Prostate gland (tissue), 2 donors: Measurements from ENCODE around the gene SPSB2. TPM values are rescaled to one million over a fixed set of nuclear protein-coding genes. Genes with fewer than 3 reads are reported as not detected.
A peak's percentile ranks its signal among the peaks of the same experiment; 100 is the strongest.

ENCODE experiments used
- DNase-seq: peaks from one replicate; pipeline ENCODE4 v3.0.0-alpha.2; 2019; ENCODE audit warnings: low spot score
- H3K27ac ChIP-seq, 2 donors: fragments of 200-600 bp; sonication (generic); 2 replicates each; pipeline ENCODE4 v1.5.1; 2017 to 2019
- H3K27me3 ChIP-seq: fragments of 200-600 bp; sonication (generic); replicated peaks from 2 replicates; pipeline ENCODE4 v1.5.1; 2019; ENCODE audit not compliant: insufficient read depth
- H3K36me3 ChIP-seq, 2 donors: fragments of 200-600 bp; sonication (generic); 1 replicate in 1 of 2; 2 replicates in 1 of 2; pipeline versions ENCODE4 v1.5.1 to v1.8.1; 2017 to 2019
- H3K4me1 ChIP-seq: fragments of 200-600 bp; sonication (generic); replicated peaks from 2 replicates; pipeline ENCODE4 v1.5.1; 2019
- H3K4me3 ChIP-seq, 2 donors: fragments of 200-600 bp; sonication (generic); 2 replicates each; pipeline ENCODE4 v1.5.1; 2017 to 2019
- H3K9me3 ChIP-seq: fragments of 200-600 bp; sonication (generic); 2 replicates; pipeline ENCODE4 v1.5.1; 2017
- POLR2A ChIP-seq: fragments of 450-650 bp; IDR thresholded peaks from one replicate; pipeline ENCODE4 v1.6.1; 2016; ENCODE audit warnings: antibody characterized with exemption, mild to moderate bottlenecking
- POLR2AphosphoS5 ChIP-seq: sonication (generic); formaldehyde crosslinking; IDR thresholded peaks from one replicate; pipeline ENCODE4 v1.6.1; 2017; ENCODE audit warnings: antibody characterized with exemption
- WGBS: methylation state at CpG from one replicate; pipeline ENCODE4 v1.1.5; 2018; 5-methylcytosine and 5-hydroxymethylcytosine counted together
- intact Hi-C: fragments of 100-400 bp; cut with DNase I; formaldehyde crosslinking; loops from one replicate; pipeline ENCODE4 v1.14.2; 2022
- total RNA-seq, 2 donors: library from RNA; depleted of rRNA; stranded (reverse); fragments of >200 nt; gene quantifications; one replicate each; pipeline ENCODE4 v1.1.0, GENCODE V29; 2016
- TF ChIP-seq, protein P1 (sequence below), 4 experiments: fragments of 200-600 bp in 2 of 4; fragments of 450-650 bp in 2 of 4; sonication (generic) in 2 of 4; IDR thresholded peaks; 1 replicate in 3 of 4; 2 replicates in 1 of 4; pipeline ENCODE4 v1.5.1; 2016 to 2019; ENCODE audit warnings: antibody characterized with exemption in 4 of 4, mild to moderate bottlenecking in 2 of 4, moderate library complexity in 2 of 4

The SPSB2 gene
- total RNA-seq, 2 donors from 2014 or later, result 12.7 to 23.5 TPM

DNA sequence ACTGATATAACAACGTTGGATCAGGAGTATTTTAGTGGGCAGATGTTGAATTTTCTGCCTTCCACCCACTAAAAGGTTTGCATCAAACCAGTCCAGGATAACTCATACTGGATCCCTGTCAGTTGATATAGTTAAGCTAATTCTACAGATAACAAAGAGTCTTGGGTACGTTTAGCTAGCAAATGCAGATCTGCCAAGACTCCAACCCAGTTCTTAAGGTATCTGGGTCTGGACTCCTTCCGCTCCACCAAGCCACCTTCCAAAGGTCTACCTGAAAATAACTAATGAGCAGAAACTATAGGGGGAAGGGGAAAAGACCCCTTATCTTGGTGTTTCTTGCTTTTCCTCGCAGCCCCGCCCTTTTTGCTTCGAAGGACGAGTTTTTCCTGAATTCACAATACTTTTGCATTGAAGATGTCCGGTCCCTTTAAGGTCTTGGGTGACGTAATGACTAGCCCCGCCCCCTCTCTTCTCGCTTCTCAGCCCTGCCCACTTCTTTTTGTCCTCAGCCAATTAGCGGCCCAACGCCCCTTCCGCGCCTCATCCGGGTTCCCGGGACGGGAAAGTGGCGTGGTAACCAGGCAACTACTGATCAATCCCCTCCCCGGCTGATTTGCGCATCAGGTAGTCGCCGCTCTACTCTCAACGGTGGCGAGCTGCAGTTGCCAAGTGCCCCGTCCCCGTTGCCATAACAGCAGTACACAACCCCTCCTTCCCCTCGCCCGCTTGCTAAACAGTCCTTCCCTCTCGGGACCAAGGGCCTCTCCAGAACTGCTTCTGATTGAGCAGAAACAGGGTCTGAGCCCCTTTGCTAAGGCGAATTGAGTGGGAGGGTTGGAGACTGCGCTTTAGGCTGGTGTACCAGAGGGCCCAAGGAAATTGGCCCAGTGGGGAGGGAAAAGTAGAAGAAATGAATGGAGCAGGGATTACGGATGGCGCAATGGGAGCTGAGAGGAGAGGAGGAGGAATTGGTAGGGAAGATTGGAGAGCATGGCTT lies 31.5 kb upstream of the SPSB2 start, which contains the start of gene LRRC23:
LRRC23 (plus strand) TSS at position 543 of the 997 bp plus-strand sequence. CDS start 812 bp downstream, outside the sequence.
- H3K36me3 ChIP-seq, result no peaks in the 10 kb centered on the region
- H3K27ac ChIP-seq, result peak within 1 kb of the TSS; percentile 78 to 82
- H3K27me3 ChIP-seq, result no peaks in the 10 kb centered on the region
- peak; percentile 97 for DNase-seq
- no peaks in the 10 kb centered on the region for H3K4me1 ChIP-seq
- no peaks in the 10 kb centered on the region for H3K9me3 ChIP-seq
- WGBS, result 3% methylated on average over 34 of the region's 34 CpGs
- H3K4me3 ChIP-seq, result peak within 1 kb of the TSS; percentile 48 to 60
- intact Hi-C loops, result no loop called here
- peak; percentile 50 for TF ChIP-seq POLR2A
- TF ChIP-seq POLR2AphosphoS5, result peak; percentile 98
- TF ChIP-seq, protein P1, sequence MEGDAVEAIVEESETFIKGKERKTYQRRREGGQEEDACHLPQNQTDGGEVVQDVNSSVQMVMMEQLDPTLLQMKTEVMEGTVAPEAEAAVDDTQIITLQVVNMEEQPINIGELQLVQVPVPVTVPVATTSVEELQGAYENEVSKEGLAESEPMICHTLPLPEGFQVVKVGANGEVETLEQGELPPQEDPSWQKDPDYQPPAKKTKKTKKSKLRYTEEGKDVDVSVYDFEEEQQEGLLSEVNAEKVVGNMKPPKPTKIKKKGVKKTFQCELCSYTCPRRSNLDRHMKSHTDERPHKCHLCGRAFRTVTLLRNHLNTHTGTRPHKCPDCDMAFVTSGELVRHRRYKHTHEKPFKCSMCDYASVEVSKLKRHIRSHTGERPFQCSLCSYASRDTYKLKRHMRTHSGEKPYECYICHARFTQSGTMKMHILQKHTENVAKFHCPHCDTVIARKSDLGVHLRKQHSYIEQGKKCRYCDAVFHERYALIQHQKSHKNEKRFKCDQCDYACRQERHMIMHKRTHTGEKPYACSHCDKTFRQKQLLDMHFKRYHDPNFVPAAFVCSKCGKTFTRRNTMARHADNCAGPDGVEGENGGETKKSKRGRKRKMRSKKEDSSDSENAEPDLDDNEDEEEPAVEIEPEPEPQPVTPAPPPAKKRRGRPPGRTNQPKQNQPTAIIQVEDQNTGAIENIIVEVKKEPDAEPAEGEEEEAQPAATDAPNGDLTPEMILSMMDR (IDR thresholded peaks at IDR 0.05), result no peak

DNA sequence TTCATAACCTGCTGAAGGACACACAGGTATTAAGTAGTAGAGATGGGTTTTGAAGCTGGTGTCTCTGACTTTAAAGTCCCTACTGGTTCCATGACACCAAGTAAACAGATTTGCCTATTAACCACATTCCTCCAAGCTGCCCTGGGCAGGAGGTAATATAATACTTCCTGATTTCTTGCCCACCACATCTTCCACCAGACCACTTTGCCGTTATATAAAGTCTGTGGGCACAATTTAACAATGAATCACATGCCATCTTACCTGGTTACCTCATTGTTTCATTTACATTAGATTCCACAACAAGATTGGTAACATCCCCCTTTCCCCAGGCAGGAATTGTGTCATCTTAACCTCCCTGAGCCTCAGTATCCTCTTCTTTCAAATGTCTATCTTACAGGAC lies 30.6 kb upstream of the SPSB2 start:
- Histone ChIP-seq H3K36me3 (no peaks in the 10 kb centered on the region), H3K4me3 (no peak overlapping the region), H3K4me1 (no peaks in the 10 kb centered on the region), H3K27me3 (no peaks in the 10 kb centered on the region), H3K27ac (peak overlapping the region in 1 of 2 donors; percentile 78), H3K9me3 (no peaks in the 10 kb centered on the region)
- no peak for DNase-seq
- intact Hi-C loops, result no loop called here
- TF ChIP-seq POLR2AphosphoS5, result no peak
- TF ChIP-seq POLR2A, result no peak
- TF ChIP-seq, protein P1 (IDR thresholded peaks at IDR 0.05), result no peak
- 32% methylated on average over 1 of the region's 1 CpG for WGBS

DNA sequence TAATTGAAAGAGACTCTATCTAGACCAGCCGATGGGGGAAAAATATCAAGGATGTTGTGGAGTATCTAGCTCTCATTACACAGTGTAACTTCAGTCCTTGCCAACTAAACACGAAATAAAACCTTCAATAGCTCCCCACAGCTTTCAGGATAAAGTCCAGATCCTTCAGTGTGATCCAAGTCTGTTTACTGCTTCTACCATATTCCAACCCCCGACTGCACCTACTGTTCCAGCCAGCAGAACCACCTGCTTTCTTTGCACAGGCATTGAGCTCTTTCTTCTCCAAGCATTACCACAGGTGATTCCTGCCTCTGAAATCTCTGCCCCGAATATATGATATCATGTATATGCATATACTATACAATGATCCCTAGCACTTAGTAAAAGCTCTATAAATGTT lies 29.3 kb upstream of the SPSB2 start:
- no peak overlapping the region for H3K4me3 ChIP-seq
- no peak overlapping the region for H3K27ac ChIP-seq
- H3K4me1 ChIP-seq, result no peaks in the 10 kb centered on the region
- no peaks in the 10 kb centered on the region for H3K36me3 ChIP-seq
- TF ChIP-seq POLR2A, result no peak
- TF ChIP-seq POLR2AphosphoS5, result no peak
- TF ChIP-seq, protein P1 (IDR thresholded peaks at IDR 0.05), result no peak
- intact Hi-C loops, result no loop called here
- DNase-seq, result no peak
- no peaks in the 10 kb centered on the region for H3K27me3 ChIP-seq
- 63% methylated on average over 4 of the region's 4 CpGs for WGBS
- H3K9me3 ChIP-seq, result no peaks in the 10 kb centered on the region

DNA sequence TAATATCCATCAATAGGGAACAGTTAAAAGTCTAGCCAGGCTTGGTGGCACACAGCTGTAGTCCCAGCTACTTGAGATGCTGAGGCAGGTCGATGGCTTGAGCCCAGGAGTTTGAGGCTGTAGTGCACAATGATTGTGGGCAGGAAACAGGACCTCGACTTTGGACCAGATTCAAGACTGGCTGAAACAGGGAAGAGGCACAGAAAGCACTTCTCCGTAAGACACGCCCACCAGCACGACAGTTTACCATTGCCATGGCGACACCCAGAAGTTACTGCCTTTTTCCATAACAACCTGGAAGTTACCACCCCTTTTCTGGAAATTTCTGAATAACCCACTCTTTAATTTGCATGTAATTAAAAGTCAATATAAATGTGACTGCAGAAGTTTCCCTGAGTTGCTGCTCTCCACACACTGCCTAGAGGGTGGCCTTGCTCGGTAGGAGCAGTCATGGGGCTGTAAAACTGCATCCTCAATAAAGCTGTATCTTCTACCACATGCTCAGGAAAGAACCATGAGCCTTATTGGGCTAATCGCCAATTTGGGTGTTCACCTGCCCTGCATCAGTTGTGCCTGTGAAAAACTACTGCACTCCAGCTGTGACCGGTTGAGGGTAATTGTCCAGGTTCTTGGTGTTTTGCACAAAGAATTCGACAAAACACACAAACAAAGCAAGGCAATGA lies 26.9 kb upstream of the SPSB2 start:
- Histone ChIP-seq H3K27ac (no peak overlapping the region), H3K4me3 (no peak overlapping the region), H3K36me3 (no peaks in the 10 kb centered on the region), H3K4me1 (no peaks in the 10 kb centered on the region), H3K27me3 (no peaks in the 10 kb centered on the region), H3K9me3 (no peaks in the 10 kb centered on the region)
- intact Hi-C loops, result no loop called here
- 44% methylated on average over 10 of the region's 10 CpGs for WGBS
- DNase-seq, result no peak
- TF ChIP-seq POLR2A, result no peak
- peak; percentile 14 for TF ChIP-seq POLR2AphosphoS5
- TF ChIP-seq, protein P1 (IDR thresholded peaks at IDR 0.05), result no peak
